Stomach (tissue), 4 donors: Measurements from ENCODE around the gene MRC2.
"Not testable (repeated sequence)": the region's sequence is repeated elsewhere in the genome, so short reads cannot be mapped to it uniquely, and the experiment has no call there.

Source experiments
- EP300 ChIP-seq: sonication (generic); formaldehyde crosslinking; IDR thresholded peaks from one replicate; pipeline ENCODE4 v1.6.1; 2017; ENCODE audit warnings: antibody characterized with exemption
- POLR2AphosphoS5 ChIP-seq, 3 donors: sonication (generic); formaldehyde crosslinking; IDR thresholded peaks; one replicate each; pipeline ENCODE4 v1.6.1; 2016; ENCODE audit warnings: antibody characterized with exemption in 3 of 3
- TF ChIP-seq, protein P1 (sequence below), 7 experiments: fragments of 450-650 bp in 4 of 7; fragments of 200-600 bp in 3 of 7; sonication (generic) in 3 of 7; IDR thresholded peaks; one replicate each; pipeline ENCODE4 v1.5.1; 2016 to 2019; ENCODE audit warnings: antibody characterized with exemption in 7 of 7, control low read depth in 2 of 7, mild to moderate bottlenecking in 1 of 7

DNA sequence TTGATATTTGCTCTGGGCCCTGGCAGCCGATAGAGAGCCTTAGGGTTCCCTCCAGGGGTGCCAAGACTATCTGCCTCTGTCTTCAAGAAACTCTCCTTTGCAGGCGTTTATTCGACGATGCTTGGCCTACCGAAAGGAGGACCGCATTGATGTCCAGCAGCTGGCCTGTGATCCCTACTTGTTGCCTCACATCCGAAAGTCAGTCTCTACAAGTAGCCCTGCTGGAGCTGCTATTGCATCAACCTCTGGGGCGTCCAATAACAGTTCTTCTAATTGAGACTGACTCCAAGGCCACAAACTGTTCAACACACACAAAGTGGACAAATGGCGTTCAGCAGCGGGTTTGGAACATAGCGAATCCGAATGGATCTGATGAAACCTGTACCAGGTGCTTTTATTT, 15.2 kb upstream of the MRC2 start:
- not testable (repeated sequence) for TF ChIP-seq POLR2AphosphoS5 (IDR thresholded peaks at IDR 0.05); EP300
- TF ChIP-seq, protein P1, sequence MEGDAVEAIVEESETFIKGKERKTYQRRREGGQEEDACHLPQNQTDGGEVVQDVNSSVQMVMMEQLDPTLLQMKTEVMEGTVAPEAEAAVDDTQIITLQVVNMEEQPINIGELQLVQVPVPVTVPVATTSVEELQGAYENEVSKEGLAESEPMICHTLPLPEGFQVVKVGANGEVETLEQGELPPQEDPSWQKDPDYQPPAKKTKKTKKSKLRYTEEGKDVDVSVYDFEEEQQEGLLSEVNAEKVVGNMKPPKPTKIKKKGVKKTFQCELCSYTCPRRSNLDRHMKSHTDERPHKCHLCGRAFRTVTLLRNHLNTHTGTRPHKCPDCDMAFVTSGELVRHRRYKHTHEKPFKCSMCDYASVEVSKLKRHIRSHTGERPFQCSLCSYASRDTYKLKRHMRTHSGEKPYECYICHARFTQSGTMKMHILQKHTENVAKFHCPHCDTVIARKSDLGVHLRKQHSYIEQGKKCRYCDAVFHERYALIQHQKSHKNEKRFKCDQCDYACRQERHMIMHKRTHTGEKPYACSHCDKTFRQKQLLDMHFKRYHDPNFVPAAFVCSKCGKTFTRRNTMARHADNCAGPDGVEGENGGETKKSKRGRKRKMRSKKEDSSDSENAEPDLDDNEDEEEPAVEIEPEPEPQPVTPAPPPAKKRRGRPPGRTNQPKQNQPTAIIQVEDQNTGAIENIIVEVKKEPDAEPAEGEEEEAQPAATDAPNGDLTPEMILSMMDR (IDR thresholded peaks at IDR 0.05) = not testable (repeated sequence)
